Measurements from ENCODE around the gene CSNK1G1.

DNA sequence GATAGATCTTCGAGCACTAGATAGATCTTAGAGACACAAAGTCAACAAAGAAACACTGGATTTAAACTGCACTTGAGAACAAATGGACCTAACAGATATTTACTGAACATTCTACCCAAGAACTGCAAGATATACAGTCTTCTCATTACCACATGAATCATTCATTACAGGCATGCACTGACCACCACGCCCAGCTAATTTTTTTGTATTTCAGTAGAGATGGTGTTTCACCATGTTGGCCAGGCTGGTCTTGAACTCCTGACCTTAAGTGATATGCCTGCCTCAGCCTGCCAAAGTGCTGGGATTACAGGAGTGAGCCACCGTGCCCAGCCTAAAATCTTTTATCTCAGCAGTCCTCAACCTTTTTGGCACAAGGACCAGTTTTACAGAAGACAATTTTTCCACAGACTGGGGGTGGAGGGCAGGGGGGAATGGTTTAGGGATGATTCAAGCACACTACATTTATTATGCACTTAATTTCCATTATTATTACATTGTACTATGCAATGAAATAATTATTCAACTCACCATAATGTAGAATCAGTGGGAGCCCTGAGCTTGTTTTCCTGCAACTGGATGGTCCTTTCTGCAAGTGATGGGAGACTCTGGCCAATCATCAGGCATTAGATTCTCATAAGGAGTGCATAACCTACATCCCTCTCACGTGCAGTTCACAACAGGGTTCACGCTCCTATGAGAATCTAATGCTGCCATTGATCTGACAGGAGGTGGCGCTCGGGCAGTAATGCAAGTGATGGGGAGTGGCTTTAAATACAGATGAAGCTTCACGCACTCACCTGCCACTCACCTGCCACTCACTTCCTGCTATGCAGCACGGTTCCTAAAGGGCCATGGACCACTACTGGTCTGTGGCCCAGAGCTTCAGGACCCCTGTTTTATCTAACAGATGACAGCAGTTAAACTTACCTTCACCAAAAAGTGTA is 21.7 kb downstream of the CSNK1G1 start:
- TF ChIP-seq, protein P1, sequence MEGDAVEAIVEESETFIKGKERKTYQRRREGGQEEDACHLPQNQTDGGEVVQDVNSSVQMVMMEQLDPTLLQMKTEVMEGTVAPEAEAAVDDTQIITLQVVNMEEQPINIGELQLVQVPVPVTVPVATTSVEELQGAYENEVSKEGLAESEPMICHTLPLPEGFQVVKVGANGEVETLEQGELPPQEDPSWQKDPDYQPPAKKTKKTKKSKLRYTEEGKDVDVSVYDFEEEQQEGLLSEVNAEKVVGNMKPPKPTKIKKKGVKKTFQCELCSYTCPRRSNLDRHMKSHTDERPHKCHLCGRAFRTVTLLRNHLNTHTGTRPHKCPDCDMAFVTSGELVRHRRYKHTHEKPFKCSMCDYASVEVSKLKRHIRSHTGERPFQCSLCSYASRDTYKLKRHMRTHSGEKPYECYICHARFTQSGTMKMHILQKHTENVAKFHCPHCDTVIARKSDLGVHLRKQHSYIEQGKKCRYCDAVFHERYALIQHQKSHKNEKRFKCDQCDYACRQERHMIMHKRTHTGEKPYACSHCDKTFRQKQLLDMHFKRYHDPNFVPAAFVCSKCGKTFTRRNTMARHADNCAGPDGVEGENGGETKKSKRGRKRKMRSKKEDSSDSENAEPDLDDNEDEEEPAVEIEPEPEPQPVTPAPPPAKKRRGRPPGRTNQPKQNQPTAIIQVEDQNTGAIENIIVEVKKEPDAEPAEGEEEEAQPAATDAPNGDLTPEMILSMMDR (conservative IDR thresholded peaks at IDR 0.05 in 1 of 2, IDR thresholded peaks at IDR 0.05 in 1 of 2; ENCODE audit: low read depth in 1 of 2, low read length in 2 of 2), result no peak
- TF ChIP-seq EZH2 (IDR thresholded peaks at IDR 0.05; ENCODE audit: low read length, missing control alignments), result no peak
